ENCODE data around the gene RBBP8NL.

RBBP8NL gene

GRCh38 chr20:62470459-62470858, 43.1 kb upstream of the RBBP8NL start:
- no peaks in the 10 kb centered on the region for H3K9me3 ChIP-seq (ENCODE audit: control insufficient read depth, insufficient read depth, low read length)
- H3K27me3 ChIP-seq (ENCODE audit: control insufficient read depth, insufficient read depth, low read length), result peaks cover 15% of the 10 kb centered on the region
- no peak overlapping the region for H3K27ac ChIP-seq (ENCODE audit: low read length)
- H3K4me3 ChIP-seq (ENCODE audit: low read length), result no peak overlapping the region
- DNase-seq (ENCODE audit: low read depth, low spot score), result no peak
- no CpG with 5 or more reads among the region's 12 CpGs for WGBS (ENCODE audit: insufficient coverage, insufficient read length)
- peaks cover 4% of the 10 kb centered on the region; the same call in 1 of the 2 replicates for H3K4me1 ChIP-seq (ENCODE audit: control insufficient read depth, insufficient read depth, low read length)
- no peaks in the 10 kb centered on the region; the same call in 1 of the 2 replicates for H3K36me3 ChIP-seq (ENCODE audit: control insufficient read depth, insufficient read depth, low read length)

- peaks cover 10% of the 10 kb centered on the region for H3K27me3 ChIP-seq (ENCODE audit: control insufficient read depth, insufficient read depth, low read length)
- H3K27ac ChIP-seq (ENCODE audit: low read length), result no peak overlapping the region
- no peak overlapping the region for H3K4me3 ChIP-seq (ENCODE audit: low read length)
- H3K4me1 ChIP-seq (ENCODE audit: control insufficient read depth, insufficient read depth, low read length), result peaks cover 4% of the 10 kb centered on the region; the same call in 1 of the 2 replicates
- WGBS (ENCODE audit: insufficient coverage, insufficient read length), result no CpG with 5 or more reads among the region's 18 CpGs
- H3K36me3 ChIP-seq (ENCODE audit: control insufficient read depth, insufficient read depth, low read length), result no peaks in the 10 kb centered on the region
- no peak for DNase-seq (ENCODE audit: low read depth, low spot score)
- no peaks in the 10 kb centered on the region for H3K9me3 ChIP-seq (ENCODE audit: control insufficient read depth, insufficient read depth, low read length)
These were observed 42.7 kb upstream of the RBBP8NL start for GRCh38 chr20:62470001-62470400.

- Histone ChIP-seq H3K4me1 (ENCODE audit: control insufficient read depth, insufficient read depth, low read length) (peaks cover 4% of the 10 kb centered on the region; the same call in 1 of the 2 replicates), H3K4me3 (ENCODE audit: low read length) (no peak overlapping the region), H3K36me3 (ENCODE audit: control insufficient read depth, insufficient read depth, low read length) (no peaks in the 10 kb centered on the region), H3K27ac (ENCODE audit: low read length) (no peak overlapping the region), H3K27me3 (ENCODE audit: control insufficient read depth, insufficient read depth, low read length) (peaks cover 4% of the 10 kb centered on the region; the same call in 1 of the 2 replicates), H3K9me3 (ENCODE audit: control insufficient read depth, insufficient read depth, low read length) (no peaks in the 10 kb centered on the region)
- no peak for DNase-seq (ENCODE audit: low read depth, low spot score)
- no CpG with 5 or more reads among the region's 17 CpGs for WGBS (ENCODE audit: insufficient coverage, insufficient read length)
These were observed 42.0 kb upstream of the RBBP8NL start for GRCh38 chr20:62469352-62469751.

- WGBS (ENCODE audit: insufficient coverage, insufficient read length), result no CpG with 5 or more reads among the region's 19 CpGs
- Histone ChIP-seq H3K27ac (ENCODE audit: low read length) (no peak overlapping the region), H3K4me3 (ENCODE audit: low read length) (no peak overlapping the region), H3K9me3 (ENCODE audit: control insufficient read depth, insufficient read depth, low read length) (no peaks in the 10 kb centered on the region), H3K27me3 (ENCODE audit: control insufficient read depth, insufficient read depth, low read length) (no peaks in the 10 kb centered on the region), H3K36me3 (ENCODE audit: control insufficient read depth, insufficient read depth, low read length) (no peaks in the 10 kb centered on the region), H3K4me1 (ENCODE audit: control insufficient read depth, insufficient read depth, low read length) (no peaks in the 10 kb centered on the region)
- no peak for DNase-seq (ENCODE audit: low read depth, low spot score)
These were observed 39.6 kb upstream of the RBBP8NL start for GRCh38 chr20:62466806-62467537.

GRCh38 chr20:62466072-62466760, 38.9 kb upstream of the RBBP8NL start:
- no peaks in the 10 kb centered on the region for H3K27me3 ChIP-seq (ENCODE audit: control insufficient read depth, insufficient read depth, low read length)
- H3K4me3 ChIP-seq (ENCODE audit: low read length), result no peak overlapping the region
- no peaks in the 10 kb centered on the region for H3K36me3 ChIP-seq (ENCODE audit: control insufficient read depth, insufficient read depth, low read length)
- H3K4me1 ChIP-seq (ENCODE audit: control insufficient read depth, insufficient read depth, low read length), result no peaks in the 10 kb centered on the region
- no peak overlapping the region for H3K27ac ChIP-seq (ENCODE audit: low read length)
- no CpG with 5 or more reads among the region's 48 CpGs for WGBS (ENCODE audit: insufficient coverage, insufficient read length)
- no peaks in the 10 kb centered on the region for H3K9me3 ChIP-seq (ENCODE audit: control insufficient read depth, insufficient read depth, low read length)
- DNase-seq (ENCODE audit: low read depth, low spot score), result no peak

- H3K27ac ChIP-seq (ENCODE audit: low read length), result no peak overlapping the region
- DNase-seq (ENCODE audit: low read depth, low spot score), result no peak
These were observed 37.7 kb upstream of the RBBP8NL start for GRCh38 chr20:62464990-62465389.

GRCh38 chr20:62464425-62464770, 37.1 kb upstream of the RBBP8NL start:
- WGBS (ENCODE audit: insufficient coverage, insufficient read length), result no CpG with 5 or more reads among the region's 10 CpGs
- no peak for DNase-seq (ENCODE audit: low read depth, low spot score)
- Histone ChIP-seq H3K36me3 (ENCODE audit: control insufficient read depth, insufficient read depth, low read length) (no peaks in the 10 kb centered on the region), H3K9me3 (ENCODE audit: control insufficient read depth, insufficient read depth, low read length) (no peaks in the 10 kb centered on the region), H3K4me1 (ENCODE audit: control insufficient read depth, insufficient read depth, low read length) (no peaks in the 10 kb centered on the region), H3K4me3 (ENCODE audit: low read length) (no peak overlapping the region), H3K27me3 (ENCODE audit: control insufficient read depth, insufficient read depth, low read length) (no peaks in the 10 kb centered on the region), H3K27ac (ENCODE audit: low read length) (no peak overlapping the region)

More at GRCh38 chr20:62464990-62465389, 37.7 kb upstream of the RBBP8NL start:
- no CpG with 5 or more reads among the region's 10 CpGs for WGBS (ENCODE audit: insufficient coverage, insufficient read length)
- Histone ChIP-seq H3K9me3 (ENCODE audit: control insufficient read depth, insufficient read depth, low read length) (no peaks in the 10 kb centered on the region), H3K4me1 (ENCODE audit: control insufficient read depth, insufficient read depth, low read length) (no peaks in the 10 kb centered on the region), H3K36me3 (ENCODE audit: control insufficient read depth, insufficient read depth, low read length) (no peaks in the 10 kb centered on the region), H3K4me3 (ENCODE audit: low read length) (no peak overlapping the region), H3K27me3 (ENCODE audit: control insufficient read depth, insufficient read depth, low read length) (no peaks in the 10 kb centered on the region)

GRCh38 chr20:62463651-62464424, 36.5 kb upstream of the RBBP8NL start:
- H3K9me3 ChIP-seq (ENCODE audit: control insufficient read depth, insufficient read depth, low read length), result no peaks in the 10 kb centered on the region
- no peak for DNase-seq (ENCODE audit: low read depth, low spot score)
- H3K27me3 ChIP-seq (ENCODE audit: control insufficient read depth, insufficient read depth, low read length), result no peaks in the 10 kb centered on the region

GRCh38 chr20:62462976-62463592, 35.7 kb upstream of the RBBP8NL start:
- WGBS (ENCODE audit: insufficient coverage, insufficient read length), result no CpG with 5 or more reads among the region's 15 CpGs
- H3K27me3 ChIP-seq (ENCODE audit: control insufficient read depth, insufficient read depth, low read length), result no peaks in the 10 kb centered on the region

More at GRCh38 chr20:62463651-62464424, 36.5 kb upstream of the RBBP8NL start:
- H3K27ac ChIP-seq (ENCODE audit: low read length), result no peak overlapping the region
- H3K4me1 ChIP-seq (ENCODE audit: control insufficient read depth, insufficient read depth, low read length), result no peaks in the 10 kb centered on the region
- H3K36me3 ChIP-seq (ENCODE audit: control insufficient read depth, insufficient read depth, low read length), result no peaks in the 10 kb centered on the region
- no CpG with 5 or more reads among the region's 25 CpGs for WGBS (ENCODE audit: insufficient coverage, insufficient read length)
- no peak overlapping the region for H3K4me3 ChIP-seq (ENCODE audit: low read length)

GRCh38 chr20:62461834-62462233, 34.5 kb upstream of the RBBP8NL start:
- no peaks in the 10 kb centered on the region for H3K9me3 ChIP-seq (ENCODE audit: control insufficient read depth, insufficient read depth, low read length)
- DNase-seq (ENCODE audit: low read depth, low spot score), result no peak

More at GRCh38 chr20:62462976-62463592, 35.7 kb upstream of the RBBP8NL start:
- H3K27ac ChIP-seq (ENCODE audit: low read length), result no peak overlapping the region
- H3K4me1 ChIP-seq (ENCODE audit: control insufficient read depth, insufficient read depth, low read length), result peaks cover 2% of the 10 kb centered on the region; the same call in 1 of the 2 replicates
- H3K36me3 ChIP-seq (ENCODE audit: control insufficient read depth, insufficient read depth, low read length), result no peaks in the 10 kb centered on the region
- DNase-seq (ENCODE audit: low read depth, low spot score), result no peak
- no peak overlapping the region for H3K4me3 ChIP-seq (ENCODE audit: low read length)
- H3K9me3 ChIP-seq (ENCODE audit: control insufficient read depth, insufficient read depth, low read length), result no peaks in the 10 kb centered on the region

More at GRCh38 chr20:62461834-62462233, 34.5 kb upstream of the RBBP8NL start:
- Histone ChIP-seq H3K27ac (ENCODE audit: low read length) (no peak overlapping the region), H3K4me1 (ENCODE audit: control insufficient read depth, insufficient read depth, low read length) (peaks cover 4% of the 10 kb centered on the region; the same call in 1 of the 2 replicates), H3K4me3 (ENCODE audit: low read length) (no peak overlapping the region), H3K36me3 (ENCODE audit: control insufficient read depth, insufficient read depth, low read length) (no peaks in the 10 kb centered on the region), H3K27me3 (ENCODE audit: control insufficient read depth, insufficient read depth, low read length) (no peaks in the 10 kb centered on the region)
- WGBS (ENCODE audit: insufficient coverage, insufficient read length), result no CpG with 5 or more reads among the region's 13 CpGs
